Smooth muscle cell (in vitro differentiated cells): ENCODE measurements around the gene EFCAB12. TPM values are rescaled to one million over a fixed set of nuclear protein-coding genes. Genes with fewer than 3 reads are reported as not detected.

Source experiments
- DNase-seq: peaks from one replicate; lab custom pipeline; 2025; ENCODE audit not compliant: unreplicated experiment; lab: John Stamatoyannopoulos, UW
- H2AFZ ChIP-seq: fragments of 200-600 bp; sonication (generic); 2 replicates; pipeline ENCODE4 v1.6.0; 2016; ENCODE audit warnings: antibody characterized with exemption, low read depth, mild to moderate bottlenecking
- H3F3A ChIP-seq: fragments of 200-600 bp; sonication (generic); 2 replicates; pipeline ENCODE4 v1.6.0; 2017; ENCODE audit warnings: antibody characterized with exemption, low read depth
- H3K27ac ChIP-seq: fragments of 200-600 bp; sonication (generic); 2 replicates; pipeline ENCODE4 v1.5.1; 2016; ENCODE audit warnings: low read depth, mild to moderate bottlenecking
- H3K27me3 ChIP-seq: fragments of 200-600 bp; sonication (generic); 2 replicates; pipeline ENCODE4 v1.6.1; 2016; ENCODE audit warnings: low read depth, mild to moderate bottlenecking
- H3K36me3 ChIP-seq: fragments of 200-600 bp; sonication (generic); 2 replicates; pipeline ENCODE4 v1.5.1; 2016; ENCODE audit warnings: low read depth
- H3K4me1 ChIP-seq: fragments of 200-600 bp; sonication (generic); 2 replicates; pipeline ENCODE4 v1.5.1; 2016; ENCODE audit warnings: low read depth
- H3K4me2 ChIP-seq: fragments of 200-600 bp; sonication (generic); 2 replicates; pipeline ENCODE4 v1.6.0; 2016; ENCODE audit warnings: mild to moderate bottlenecking
- H3K4me3 ChIP-seq: fragments of 200-600 bp; sonication (generic); 2 replicates; pipeline ENCODE4 v1.5.1; 2016; ENCODE audit warnings: mild to moderate bottlenecking
- H3K79me2 ChIP-seq: fragments of 200-600 bp; sonication (generic); 2 replicates; pipeline ENCODE4 v1.6.0; 2016; ENCODE audit warnings: low read depth, mild to moderate bottlenecking
- H3K9ac ChIP-seq: fragments of 200-600 bp; sonication (generic); 2 replicates; pipeline ENCODE4 v1.6.0; 2016; ENCODE audit warnings: low read depth
- H3K9me3 ChIP-seq: fragments of 200-600 bp; sonication (generic); replicated peaks from 2 replicates; pipeline ENCODE4 v1.5.1; 2016; ENCODE audit warnings: low read depth
- H4K20me1 ChIP-seq: fragments of 200-600 bp; sonication (generic); 2 replicates; pipeline ENCODE4 v1.6.0; 2016; ENCODE audit warnings: low read depth
- WGBS: methylation state at CpG from one replicate; pipeline ENCODE4 v1.1.7; 2016; ENCODE audit warnings: low lambda C conversion rate; 5-methylcytosine and 5-hydroxymethylcytosine counted together
- polyA plus RNA-seq: library from polyadenylated mRNA; unstranded; fragments of >200 nt; fragmentation: Nextera tagmentation; extraction: Ambion mirVana; gene quantifications from 2 replicates; pipeline ENCODE4 v1.2.1, GENCODE V29; 2016
- total RNA-seq: library from RNA; depleted of rRNA; stranded (reverse); fragments of >200 nt; gene quantifications from 2 replicates; pipeline ENCODE4 v1.2.3, GENCODE V29; 2014
- TF ChIP-seq, protein P1 (sequence below): fragments of 200-600 bp; sonication (generic); IDR thresholded peaks from 2 replicates; pipeline ENCODE4 v1.5.1; 2017; ENCODE audit warnings: borderline replicate concordance, mild to moderate bottlenecking, antibody characterized with exemption; ENCODE audit not compliant: insufficient read depth, poor library complexity, severe bottlenecking

EFCAB12 gene
- total and polyA plus RNA-seq, 2 experiments from 2014 or later: 0.09 TPM; not detected in 1

DNA sequence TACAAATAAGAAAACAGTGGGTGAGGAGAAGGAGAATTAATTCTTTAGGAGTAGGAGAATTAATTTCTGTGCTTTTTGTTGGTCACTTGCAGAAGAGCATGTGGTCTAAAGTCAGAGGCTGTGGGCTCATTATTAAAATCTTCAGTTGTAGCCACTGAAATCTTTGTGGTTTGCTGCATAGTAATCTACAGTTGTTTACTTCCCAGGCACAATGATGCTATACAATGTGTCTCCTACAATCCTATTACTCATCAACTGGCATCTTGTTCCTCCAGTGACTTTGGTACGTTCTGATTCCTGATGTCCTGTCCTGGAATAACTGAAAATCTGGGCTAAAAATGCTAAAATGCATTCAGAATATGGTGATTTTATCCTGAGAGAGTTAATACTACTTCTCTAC lies 32.6 kb upstream of the EFCAB12 start:
- H3K27ac ChIP-seq: peak overlapping the region; percentile 95
- H3K9ac ChIP-seq: peak overlapping the region; percentile 86
- H3K4me2 ChIP-seq: peak overlapping the region; percentile 50

DNA sequence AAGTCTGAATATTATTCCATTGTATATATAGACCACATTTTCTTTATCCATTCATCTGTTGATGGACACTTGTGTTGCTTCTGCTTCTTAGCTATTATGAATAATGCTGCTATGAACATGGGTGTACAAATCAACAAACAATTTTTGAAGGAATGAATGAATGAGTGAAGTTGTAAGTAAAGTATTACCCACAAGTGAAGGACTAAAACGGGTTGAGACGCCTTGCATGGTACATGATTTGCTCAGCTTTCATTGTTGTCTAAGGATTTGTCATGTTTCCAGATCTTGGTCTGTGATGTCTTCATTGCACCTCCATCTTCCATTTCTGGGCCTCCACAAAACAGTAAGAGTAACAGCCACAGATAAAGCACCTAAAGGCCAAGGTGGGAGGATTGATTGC lies 32.1 kb upstream of the EFCAB12 start:
- H3K36me3 ChIP-seq: no peaks in the 10 kb centered on the region
- H3K9me3 ChIP-seq: no peaks in the 10 kb centered on the region
- H3F3A ChIP-seq: peaks cover 10% of the 10 kb centered on the region
- peak overlapping the region; percentile 95 for H3K27ac ChIP-seq
- no peak overlapping the region for H2AFZ ChIP-seq
- no peaks in the 10 kb centered on the region for H4K20me1 ChIP-seq
- peaks cover 12% of the 10 kb centered on the region for H3K4me1 ChIP-seq
- 65% methylated on average over 2 of the region's 2 CpGs for WGBS
- DNase-seq: no peak
- TF ChIP-seq, protein P1, sequence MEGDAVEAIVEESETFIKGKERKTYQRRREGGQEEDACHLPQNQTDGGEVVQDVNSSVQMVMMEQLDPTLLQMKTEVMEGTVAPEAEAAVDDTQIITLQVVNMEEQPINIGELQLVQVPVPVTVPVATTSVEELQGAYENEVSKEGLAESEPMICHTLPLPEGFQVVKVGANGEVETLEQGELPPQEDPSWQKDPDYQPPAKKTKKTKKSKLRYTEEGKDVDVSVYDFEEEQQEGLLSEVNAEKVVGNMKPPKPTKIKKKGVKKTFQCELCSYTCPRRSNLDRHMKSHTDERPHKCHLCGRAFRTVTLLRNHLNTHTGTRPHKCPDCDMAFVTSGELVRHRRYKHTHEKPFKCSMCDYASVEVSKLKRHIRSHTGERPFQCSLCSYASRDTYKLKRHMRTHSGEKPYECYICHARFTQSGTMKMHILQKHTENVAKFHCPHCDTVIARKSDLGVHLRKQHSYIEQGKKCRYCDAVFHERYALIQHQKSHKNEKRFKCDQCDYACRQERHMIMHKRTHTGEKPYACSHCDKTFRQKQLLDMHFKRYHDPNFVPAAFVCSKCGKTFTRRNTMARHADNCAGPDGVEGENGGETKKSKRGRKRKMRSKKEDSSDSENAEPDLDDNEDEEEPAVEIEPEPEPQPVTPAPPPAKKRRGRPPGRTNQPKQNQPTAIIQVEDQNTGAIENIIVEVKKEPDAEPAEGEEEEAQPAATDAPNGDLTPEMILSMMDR: no peak
- no peaks in the 10 kb centered on the region for H3K27me3 ChIP-seq
- no peaks in the 10 kb centered on the region for H3K79me2 ChIP-seq
- H3K4me2 ChIP-seq: peak overlapping the region; percentile 50
- no peak overlapping the region for H3K9ac ChIP-seq
- H3K4me3 ChIP-seq: no peak overlapping the region

More for the DNA sequence above, 32.6 kb upstream of the EFCAB12 start:
- WGBS: 10% methylated on average over 1 of the region's 1 CpG
- no peak overlapping the region for H3K4me3 ChIP-seq
- H3K79me2 ChIP-seq: no peaks in the 10 kb centered on the region
- no peaks in the 10 kb centered on the region for H3K36me3 ChIP-seq
- no peaks in the 10 kb centered on the region for H3K27me3 ChIP-seq
- no peak overlapping the region for H2AFZ ChIP-seq
- no peaks in the 10 kb centered on the region for H4K20me1 ChIP-seq
- peaks cover 12% of the 10 kb centered on the region for H3K4me1 ChIP-seq
- TF ChIP-seq, protein P1: no peak
- peaks cover 10% of the 10 kb centered on the region for H3F3A ChIP-seq
- no peak for DNase-seq
- H3K9me3 ChIP-seq: no peaks in the 10 kb centered on the region

DNA sequence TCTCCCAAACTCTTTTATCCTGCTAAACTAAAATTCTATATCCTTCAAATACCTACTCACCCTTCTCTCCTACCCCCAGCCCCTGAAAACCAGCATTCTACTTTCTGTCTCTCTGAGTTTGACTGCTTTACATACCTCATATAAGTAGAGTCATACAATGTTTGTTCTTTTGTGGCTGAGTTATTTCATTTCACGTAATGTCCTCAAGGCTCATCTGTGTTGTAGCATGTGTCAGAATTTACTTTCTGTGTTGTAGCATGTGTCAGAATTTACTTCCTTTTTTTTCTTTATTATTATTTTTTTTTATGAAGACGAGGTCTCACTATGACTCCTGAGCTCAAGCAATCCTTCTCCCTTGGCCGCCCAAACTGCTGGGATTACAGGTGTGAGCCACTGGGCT lies 31.7 kb upstream of the EFCAB12 start:
- no peak for DNase-seq
- 92% methylated on average over 3 of the region's 3 CpGs for WGBS
- Histone ChIP-seq H2AFZ (no peak overlapping the region), H3K36me3 (no peaks in the 10 kb centered on the region), H3K79me2 (no peaks in the 10 kb centered on the region), H3K4me3 (no peak overlapping the region), H3K4me1 (peaks cover 12% of the 10 kb centered on the region), H3F3A (peaks cover 10% of the 10 kb centered on the region), H3K27me3 (no peaks in the 10 kb centered on the region), H3K27ac (peak overlapping the region; percentile 95), H3K9me3 (no peaks in the 10 kb centered on the region), H3K4me2 (peak overlapping the region; percentile 50), H3K9ac (no peak overlapping the region), H4K20me1 (no peaks in the 10 kb centered on the region)
- TF ChIP-seq, protein P1: no peak

DNA sequence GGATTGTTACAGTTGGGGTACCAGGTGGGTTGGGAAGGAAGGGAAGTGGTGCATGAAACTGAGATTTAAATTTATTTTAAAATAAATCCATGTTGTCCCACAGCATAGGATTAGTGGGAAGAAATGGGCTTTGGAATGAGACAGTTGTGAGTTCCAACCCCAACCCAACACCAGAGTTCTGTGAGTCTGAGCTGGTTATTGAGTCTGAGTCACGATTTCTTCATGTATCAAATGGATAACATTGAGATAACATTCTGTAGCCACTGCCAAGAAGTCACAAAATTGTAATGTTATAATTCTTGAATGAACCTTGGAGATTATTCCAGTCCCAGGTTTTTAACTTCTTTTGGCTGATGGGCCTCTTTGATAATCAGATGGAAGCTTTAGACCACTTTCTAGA lies 25.3 kb upstream of the EFCAB12 start:
- WGBS: 65% methylated on average over 1 of the region's 1 CpG

More for the DNA sequence above, 25.3 kb upstream of the EFCAB12 start:
- no peaks in the 10 kb centered on the region for H4K20me1 ChIP-seq
- peaks cover 17% of the 10 kb centered on the region for H3K4me1 ChIP-seq
- H3F3A ChIP-seq: no peaks in the 10 kb centered on the region
- no peaks in the 10 kb centered on the region for H3K9me3 ChIP-seq
- H3K9ac ChIP-seq: no peak overlapping the region
- TF ChIP-seq, protein P1: no peak
- no peak for DNase-seq
- no peaks in the 10 kb centered on the region for H3K79me2 ChIP-seq
- H2AFZ ChIP-seq: no peak overlapping the region
- H3K27me3 ChIP-seq: no peaks in the 10 kb centered on the region
- H3K36me3 ChIP-seq: no peaks in the 10 kb centered on the region
- no peak overlapping the region for H3K4me3 ChIP-seq
- H3K27ac ChIP-seq: no peak overlapping the region
- no peak overlapping the region for H3K4me2 ChIP-seq
